WTC11 (cell line): ENCODE measurements around the gene DNAAF1. TPM values are rescaled to one million over a fixed set of nuclear protein-coding genes. Genes with fewer than 3 reads are reported as not detected.
"Not testable (repeated sequence)": the region's sequence is repeated elsewhere in the genome, so short reads cannot be mapped to it uniquely, and the experiment has no call there.

Experiments
- ATAC-seq: fragments of 200-7000 bp; cut with Tn5 transposase; 2 replicates; pipeline ENCODE4 v1.10.0; 2021; ENCODE audit warnings: mild to moderate bottlenecking, moderate library complexity
- CTCF ChIA-PET: fragments of 300-600 bp; sonication (Branson Sonifier 250); formaldehyde crosslinking; loops from one replicate; lab custom pipeline; 2021; ENCODE audit warnings: antibody characterized with exemption; lab: Charles Lee
- POLR2A ChIA-PET: fragments of 350-600 bp; sonication (Branson Sonifier 250); formaldehyde crosslinking; loops from one replicate; lab custom pipeline; 2021; ENCODE audit warnings: antibody characterized with exemption; lab: Charles Lee
- DNase-seq: peaks from one replicate; pipeline ENCODE4 v3.0.0; 2021; ENCODE audit warnings: low spot score
- H3K27ac Mint-ChIP-seq: 2 replicates; pipeline ENCODE4 v1.8.0; 2021; ENCODE audit warnings: mixed read lengths
- H3K27me3 Mint-ChIP-seq: 2 replicates; pipeline ENCODE4 v1.8.0; 2021; ENCODE audit warnings: low read depth, mild to moderate bottlenecking, moderate library complexity, mixed read lengths
- H3K36me3 Mint-ChIP-seq: 2 replicates; pipeline ENCODE4 v1.8.0; 2021; ENCODE audit warnings: mixed read lengths
- H3K4me1 Mint-ChIP-seq: 2 replicates; pipeline ENCODE4 v1.8.0; 2022; ENCODE audit warnings: mixed read lengths
- H3K4me3 Mint-ChIP-seq: 2 replicates; pipeline ENCODE4 v1.8.0; 2021; ENCODE audit warnings: mild to moderate bottlenecking, moderate library complexity, mixed read lengths
- H3K9me3 Mint-ChIP-seq: 2 replicates; pipeline ENCODE4 v1.8.0; 2021; ENCODE audit warnings: mixed read lengths
- ELF4 ChIP-seq: sonication (generic); formaldehyde crosslinking; IDR thresholded peaks from 2 replicates; pipeline ENCODE4 v1.8.1; 2022; ENCODE audit warnings: low read depth, mild to moderate bottlenecking, moderate library complexity, missing genetic modification reagents
- ETV6 ChIP-seq: sonication (generic); formaldehyde crosslinking; IDR thresholded peaks from 2 replicates; pipeline ENCODE4 v1.8.1; 2022; ENCODE audit warnings: mild to moderate bottlenecking, missing genetic modification reagents
- FOXK1 ChIP-seq: sonication (generic); formaldehyde crosslinking; IDR thresholded peaks from 2 replicates; pipeline ENCODE4 v1.8.0; 2022; ENCODE audit warnings: mild to moderate bottlenecking, moderate library complexity, missing genetic modification reagents
- GRHL2 ChIP-seq: fragments of 250-450 bp; sonication (Bioruptor Pico); IDR thresholded peaks from 2 replicates; pipeline ENCODE4 v1.8.0; 2022; ENCODE audit warnings: mild to moderate bottlenecking, moderate library complexity; ENCODE audit not compliant: insufficient replicate concordance, severe bottlenecking
- MXD4 ChIP-seq: fragments of 250-450 bp; sonication (Bioruptor Pico); IDR thresholded peaks from 2 replicates; pipeline ENCODE4 v1.8.0; 2021; ENCODE audit warnings: mild to moderate bottlenecking, moderate library complexity, borderline replicate concordance
- MYBL2 ChIP-seq: sonication (generic); formaldehyde crosslinking; IDR thresholded peaks from 2 replicates; pipeline ENCODE4 v1.8.1; 2023; ENCODE audit warnings: mild to moderate bottlenecking, moderate library complexity, missing genetic modification reagents
- NR1H2 ChIP-seq: sonication (generic); formaldehyde crosslinking; IDR thresholded peaks from 2 replicates; pipeline ENCODE4 v1.9.0; 2021; ENCODE audit warnings: mild to moderate bottlenecking, moderate library complexity, missing genetic modification reagents
- PRRX2 ChIP-seq: fragments of 250-450 bp; sonication (Bioruptor Pico); IDR thresholded peaks from 2 replicates; pipeline ENCODE4 v1.8.0; 2021; ENCODE audit warnings: mild to moderate bottlenecking
- SMAD3 ChIP-seq: sonication (generic); formaldehyde crosslinking; IDR thresholded peaks from 2 replicates; pipeline ENCODE4 v1.8.0; 2022; ENCODE audit warnings: missing genetic modification reagents, mild to moderate bottlenecking, borderline replicate concordance
- SOX15 ChIP-seq: fragments of 250-450 bp; sonication (Bioruptor Pico); IDR thresholded peaks from 2 replicates; pipeline ENCODE4 v1.9.0; 2021; ENCODE audit warnings: mild to moderate bottlenecking
- TP53 ChIP-seq: sonication (generic); formaldehyde crosslinking; IDR thresholded peaks from 2 replicates; pipeline ENCODE4 v1.8.1; 2023; ENCODE audit warnings: mild to moderate bottlenecking, missing genetic modification reagents
- ZBTB21 ChIP-seq: sonication (generic); formaldehyde crosslinking; IDR thresholded peaks from 2 replicates; pipeline ENCODE4 v1.8.1; 2023; ENCODE audit warnings: mild to moderate bottlenecking, missing genetic modification reagents, borderline replicate concordance
- ZNF121 ChIP-seq: sonication (generic); formaldehyde crosslinking; IDR thresholded peaks from 2 replicates; pipeline ENCODE4 v1.8.0; 2023; ENCODE audit warnings: missing genetic modification reagents
- ZNF317 ChIP-seq: sonication (generic); formaldehyde crosslinking; IDR thresholded peaks from 2 replicates; pipeline ENCODE4 v1.8.1; 2023; ENCODE audit warnings: low read depth, mild to moderate bottlenecking, moderate library complexity, missing genetic modification reagents, borderline replicate concordance
- ZNF416 ChIP-seq: fragments of 250-450 bp; sonication (Bioruptor Pico); IDR thresholded peaks from 2 replicates; pipeline ENCODE4 v1.9.0; 2021; ENCODE audit warnings: mild to moderate bottlenecking, inconsistent platforms
- total RNA-seq: library from RNA; stranded (reverse); gene quantifications from 3 replicates; pipeline ENCODE4 v1.2.3, GENCODE V29; 2021
- TF ChIP-seq, protein P1 (sequence below): sonication (generic); formaldehyde crosslinking; IDR thresholded peaks from 2 replicates; pipeline ENCODE4 v1.8.1; 2023; ENCODE audit warnings: mild to moderate bottlenecking, missing genetic modification reagents
- TF ChIP-seq, protein P2 (sequence below): sonication (generic); formaldehyde crosslinking; IDR thresholded peaks from 2 replicates; pipeline ENCODE4 v1.8.1; 2023; ENCODE audit warnings: mild to moderate bottlenecking, missing genetic modification reagents, borderline replicate concordance
- TF ChIP-seq, protein P3 (sequence below): sonication (generic); formaldehyde crosslinking; IDR thresholded peaks from 2 replicates; pipeline ENCODE4 v1.8.1; 2023; ENCODE audit warnings: mild to moderate bottlenecking, missing genetic modification reagents, moderate library complexity
- TF ChIP-seq, protein P4 (sequence below): sonication (generic); formaldehyde crosslinking; conservative IDR thresholded peaks from 2 replicates; pipeline ENCODE4 v1.8.1; 2022; ENCODE audit warnings: mild to moderate bottlenecking, missing genetic modification reagents
- TF ChIP-seq, protein P5 (sequence below): sonication (generic); formaldehyde crosslinking; IDR thresholded peaks from 2 replicates; pipeline ENCODE4 v1.8.1; 2022; ENCODE audit warnings: missing genetic modification reagents, borderline replicate concordance
- TF ChIP-seq, protein P6 (sequence below): sonication (generic); formaldehyde crosslinking; IDR thresholded peaks from 2 replicates; pipeline ENCODE4 v1.8.0; 2022; ENCODE audit warnings: mild to moderate bottlenecking, missing genetic modification reagents
- TF ChIP-seq, protein P7 (sequence below): sonication (generic); formaldehyde crosslinking; IDR thresholded peaks from 2 replicates; pipeline ENCODE4 v1.8.0; 2023; ENCODE audit warnings: mild to moderate bottlenecking, missing genetic modification reagents

Gene DNAAF1
- total RNA-seq, 1 experiment from 2014 or later: 0.20 TPM

DNA sequence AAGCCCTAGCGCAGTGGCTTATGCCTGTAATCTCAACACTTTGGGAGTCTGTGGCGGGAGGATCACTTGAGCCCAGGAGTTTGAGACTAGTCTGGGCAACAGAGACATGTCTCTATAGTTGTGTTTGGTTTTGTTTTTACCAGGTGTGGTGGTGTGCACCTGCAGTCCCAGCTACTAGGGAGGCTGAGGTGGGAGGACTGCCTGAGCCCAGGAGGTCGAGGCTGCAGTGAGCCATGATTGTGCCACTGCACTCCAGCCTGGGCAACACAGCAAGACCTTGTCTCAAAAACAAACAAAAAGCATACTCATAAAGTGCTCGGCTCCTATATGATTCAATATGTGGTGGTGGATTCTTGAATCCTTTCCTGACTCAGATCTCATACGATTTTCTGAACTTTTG, 26.8 kb upstream of the DNAAF1 start:
- H3K27me3 Mint-ChIP-seq, POLR2A ChIA-PET, ATAC-seq, DNase-seq, H3K27ac Mint-ChIP-seq, CTCF ChIA-PET, H3K9me3 Mint-ChIP-seq: not testable (repeated sequence)
- Mint-ChIP-seq H3K4me3 (peak overlapping the region; percentile 47), H3K4me1 (peaks cover 11% of the 10 kb centered on the region), H3K36me3 (peaks cover 12% of the 10 kb centered on the region)
- TF ChIP-seq ZNF121: peak; percentile 81

DNA sequence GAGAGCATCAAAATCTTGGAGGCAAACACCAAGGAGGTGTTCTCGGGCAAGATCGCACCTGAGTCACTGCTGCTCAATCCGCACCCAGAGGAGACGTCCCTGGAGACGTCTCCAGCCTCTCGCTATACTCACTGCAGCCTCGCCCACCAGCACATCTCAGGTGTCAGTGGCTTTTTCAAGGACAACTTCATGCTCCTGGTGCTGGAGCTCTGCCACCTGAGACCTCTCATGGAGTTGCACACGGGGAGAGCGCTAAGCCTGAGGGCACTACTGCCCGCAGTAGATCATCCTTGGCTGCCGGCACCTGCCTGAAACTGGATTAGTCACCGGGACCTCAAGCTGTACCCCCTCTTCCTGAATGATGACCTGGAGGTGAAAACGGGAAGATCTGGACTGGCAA, 25.7 kb upstream of the DNAAF1 start:
- no peak overlapping the region for H3K4me3 Mint-ChIP-seq
- ATAC-seq (no peak), DNase-seq (no peak)
- H3K36me3 Mint-ChIP-seq: peaks cover 18% of the 10 kb centered on the region
- no peaks in the 10 kb centered on the region for H3K27me3 Mint-ChIP-seq
- CTCF ChIA-PET: no interaction called here
- H3K9me3 Mint-ChIP-seq: no peaks in the 10 kb centered on the region
- POLR2A ChIA-PET: no interaction called here
- no peak overlapping the region; the same call in 1 of the 2 replicates for H3K27ac Mint-ChIP-seq
- peaks cover 11% of the 10 kb centered on the region for H3K4me1 Mint-ChIP-seq
- TF ChIP-seq NR1H2 (CRISPR knock-in tag) (no peak), TP53 (CRISPR knock-in tag) (no peak), MYBL2 (no peak), SMAD3 (CRISPR knock-in tag) (no peak), ZNF416 (CRISPR knock-in tag) (no peak), ZBTB21 (no peak), GRHL2 (no peak)
- TF ChIP-seq, protein P1, sequence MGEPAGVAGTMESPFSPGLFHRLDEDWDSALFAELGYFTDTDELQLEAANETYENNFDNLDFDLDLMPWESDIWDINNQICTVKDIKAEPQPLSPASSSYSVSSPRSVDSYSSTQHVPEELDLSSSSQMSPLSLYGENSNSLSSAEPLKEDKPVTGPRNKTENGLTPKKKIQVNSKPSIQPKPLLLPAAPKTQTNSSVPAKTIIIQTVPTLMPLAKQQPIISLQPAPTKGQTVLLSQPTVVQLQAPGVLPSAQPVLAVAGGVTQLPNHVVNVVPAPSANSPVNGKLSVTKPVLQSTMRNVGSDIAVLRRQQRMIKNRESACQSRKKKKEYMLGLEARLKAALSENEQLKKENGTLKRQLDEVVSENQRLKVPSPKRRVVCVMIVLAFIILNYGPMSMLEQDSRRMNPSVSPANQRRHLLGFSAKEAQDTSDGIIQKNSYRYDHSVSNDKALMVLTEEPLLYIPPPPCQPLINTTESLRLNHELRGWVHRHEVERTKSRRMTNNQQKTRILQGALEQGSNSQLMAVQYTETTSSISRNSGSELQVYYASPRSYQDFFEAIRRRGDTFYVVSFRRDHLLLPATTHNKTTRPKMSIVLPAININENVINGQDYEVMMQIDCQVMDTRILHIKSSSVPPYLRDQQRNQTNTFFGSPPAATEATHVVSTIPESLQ (CRISPR knock-in tag): no peak
- TF ChIP-seq, protein P2, sequence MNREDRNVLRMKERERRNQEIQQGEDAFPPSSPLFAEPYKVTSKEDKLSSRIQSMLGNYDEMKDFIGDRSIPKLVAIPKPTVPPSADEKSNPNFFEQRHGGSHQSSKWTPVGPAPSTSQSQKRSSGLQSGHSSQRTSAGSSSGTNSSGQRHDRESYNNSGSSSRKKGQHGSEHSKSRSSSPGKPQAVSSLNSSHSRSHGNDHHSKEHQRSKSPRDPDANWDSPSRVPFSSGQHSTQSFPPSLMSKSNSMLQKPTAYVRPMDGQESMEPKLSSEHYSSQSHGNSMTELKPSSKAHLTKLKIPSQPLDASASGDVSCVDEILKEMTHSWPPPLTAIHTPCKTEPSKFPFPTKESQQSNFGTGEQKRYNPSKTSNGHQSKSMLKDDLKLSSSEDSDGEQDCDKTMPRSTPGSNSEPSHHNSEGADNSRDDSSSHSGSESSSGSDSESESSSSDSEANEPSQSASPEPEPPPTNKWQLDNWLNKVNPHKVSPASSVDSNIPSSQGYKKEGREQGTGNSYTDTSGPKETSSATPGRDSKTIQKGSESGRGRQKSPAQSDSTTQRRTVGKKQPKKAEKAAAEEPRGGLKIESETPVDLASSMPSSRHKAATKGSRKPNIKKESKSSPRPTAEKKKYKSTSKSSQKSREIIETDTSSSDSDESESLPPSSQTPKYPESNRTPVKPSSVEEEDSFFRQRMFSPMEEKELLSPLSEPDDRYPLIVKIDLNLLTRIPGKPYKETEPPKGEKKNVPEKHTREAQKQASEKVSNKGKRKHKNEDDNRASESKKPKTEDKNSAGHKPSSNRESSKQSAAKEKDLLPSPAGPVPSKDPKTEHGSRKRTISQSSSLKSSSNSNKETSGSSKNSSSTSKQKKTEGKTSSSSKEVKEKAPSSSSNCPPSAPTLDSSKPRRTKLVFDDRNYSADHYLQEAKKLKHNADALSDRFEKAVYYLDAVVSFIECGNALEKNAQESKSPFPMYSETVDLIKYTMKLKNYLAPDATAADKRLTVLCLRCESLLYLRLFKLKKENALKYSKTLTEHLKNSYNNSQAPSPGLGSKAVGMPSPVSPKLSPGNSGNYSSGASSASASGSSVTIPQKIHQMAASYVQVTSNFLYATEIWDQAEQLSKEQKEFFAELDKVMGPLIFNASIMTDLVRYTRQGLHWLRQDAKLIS (CRISPR knock-in tag): no peak
- TF ChIP-seq, protein P3, sequence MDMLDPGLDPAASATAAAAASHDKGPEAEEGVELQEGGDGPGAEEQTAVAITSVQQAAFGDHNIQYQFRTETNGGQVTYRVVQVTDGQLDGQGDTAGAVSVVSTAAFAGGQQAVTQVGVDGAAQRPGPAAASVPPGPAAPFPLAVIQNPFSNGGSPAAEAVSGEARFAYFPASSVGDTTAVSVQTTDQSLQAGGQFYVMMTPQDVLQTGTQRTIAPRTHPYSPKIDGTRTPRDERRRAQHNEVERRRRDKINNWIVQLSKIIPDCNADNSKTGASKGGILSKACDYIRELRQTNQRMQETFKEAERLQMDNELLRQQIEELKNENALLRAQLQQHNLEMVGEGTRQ: no peak
- TF ChIP-seq, protein P4, sequence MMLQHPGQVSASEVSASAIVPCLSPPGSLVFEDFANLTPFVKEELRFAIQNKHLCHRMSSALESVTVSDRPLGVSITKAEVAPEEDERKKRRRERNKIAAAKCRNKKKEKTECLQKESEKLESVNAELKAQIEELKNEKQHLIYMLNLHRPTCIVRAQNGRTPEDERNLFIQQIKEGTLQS (CRISPR knock-in tag): no peak
- TF ChIP-seq, protein P5, sequence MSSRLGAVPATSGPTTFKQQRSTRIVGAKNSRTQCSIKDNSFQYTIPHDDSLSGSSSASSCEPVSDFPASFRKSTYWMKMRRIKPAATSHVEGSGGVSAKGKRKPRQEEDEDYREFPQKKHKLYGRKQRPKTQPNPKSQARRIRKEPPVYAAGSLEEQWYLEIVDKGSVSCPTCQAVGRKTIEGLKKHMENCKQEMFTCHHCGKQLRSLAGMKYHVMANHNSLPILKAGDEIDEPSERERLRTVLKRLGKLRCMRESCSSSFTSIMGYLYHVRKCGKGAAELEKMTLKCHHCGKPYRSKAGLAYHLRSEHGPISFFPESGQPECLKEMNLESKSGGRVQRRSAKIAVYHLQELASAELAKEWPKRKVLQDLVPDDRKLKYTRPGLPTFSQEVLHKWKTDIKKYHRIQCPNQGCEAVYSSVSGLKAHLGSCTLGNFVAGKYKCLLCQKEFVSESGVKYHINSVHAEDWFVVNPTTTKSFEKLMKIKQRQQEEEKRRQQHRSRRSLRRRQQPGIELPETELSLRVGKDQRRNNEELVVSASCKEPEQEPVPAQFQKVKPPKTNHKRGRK: no peak
- TF ChIP-seq, protein P6, sequence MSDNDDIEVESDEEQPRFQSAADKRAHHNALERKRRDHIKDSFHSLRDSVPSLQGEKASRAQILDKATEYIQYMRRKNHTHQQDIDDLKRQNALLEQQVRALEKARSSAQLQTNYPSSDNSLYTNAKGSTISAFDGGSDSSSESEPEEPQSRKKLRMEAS: no peak
- TF ChIP-seq, all 79 proteins: peak for 0

DNA sequence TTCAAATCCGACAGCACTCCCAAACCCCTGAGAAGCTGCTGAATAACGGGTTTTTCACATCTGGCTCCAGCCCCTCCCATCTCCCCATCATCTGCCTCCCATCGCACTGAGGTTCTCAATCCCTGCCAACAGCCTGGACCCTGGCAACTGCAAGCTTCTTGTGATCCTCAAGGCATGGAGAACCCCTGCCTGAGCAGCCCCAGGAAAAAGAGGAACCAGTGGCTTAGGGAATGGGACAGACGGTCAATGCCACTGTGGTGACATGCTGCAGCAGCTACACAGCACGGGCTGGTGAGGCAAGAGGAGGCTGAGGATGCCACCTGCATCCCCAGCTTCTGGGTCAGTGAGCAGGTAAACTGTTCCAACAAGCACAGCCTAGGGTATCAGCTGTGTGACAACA, 25.1 kb upstream of the DNAAF1 start:
- Mint-ChIP-seq H3K36me3 (peaks cover 22% of the 10 kb centered on the region), H3K9me3 (no peaks in the 10 kb centered on the region), H3K27me3 (no peaks in the 10 kb centered on the region), H3K4me1 (peaks cover 11% of the 10 kb centered on the region), H3K27ac (no peak overlapping the region; the same call in 1 of the 2 replicates), H3K4me3 (no peak overlapping the region)
- ATAC-seq: no peak
- DNase-seq: no peak
- ChIA-PET CTCF (no interaction called here), POLR2A (no interaction called here)
- TF ChIP-seq NR1H2 (CRISPR knock-in tag): no peak
- TF ChIP-seq MXD4: no peak
- TF ChIP-seq SOX15 (CRISPR knock-in tag): no peak
- no peak for TF ChIP-seq ELF4 (CRISPR knock-in tag)
- TF ChIP-seq, protein P7, sequence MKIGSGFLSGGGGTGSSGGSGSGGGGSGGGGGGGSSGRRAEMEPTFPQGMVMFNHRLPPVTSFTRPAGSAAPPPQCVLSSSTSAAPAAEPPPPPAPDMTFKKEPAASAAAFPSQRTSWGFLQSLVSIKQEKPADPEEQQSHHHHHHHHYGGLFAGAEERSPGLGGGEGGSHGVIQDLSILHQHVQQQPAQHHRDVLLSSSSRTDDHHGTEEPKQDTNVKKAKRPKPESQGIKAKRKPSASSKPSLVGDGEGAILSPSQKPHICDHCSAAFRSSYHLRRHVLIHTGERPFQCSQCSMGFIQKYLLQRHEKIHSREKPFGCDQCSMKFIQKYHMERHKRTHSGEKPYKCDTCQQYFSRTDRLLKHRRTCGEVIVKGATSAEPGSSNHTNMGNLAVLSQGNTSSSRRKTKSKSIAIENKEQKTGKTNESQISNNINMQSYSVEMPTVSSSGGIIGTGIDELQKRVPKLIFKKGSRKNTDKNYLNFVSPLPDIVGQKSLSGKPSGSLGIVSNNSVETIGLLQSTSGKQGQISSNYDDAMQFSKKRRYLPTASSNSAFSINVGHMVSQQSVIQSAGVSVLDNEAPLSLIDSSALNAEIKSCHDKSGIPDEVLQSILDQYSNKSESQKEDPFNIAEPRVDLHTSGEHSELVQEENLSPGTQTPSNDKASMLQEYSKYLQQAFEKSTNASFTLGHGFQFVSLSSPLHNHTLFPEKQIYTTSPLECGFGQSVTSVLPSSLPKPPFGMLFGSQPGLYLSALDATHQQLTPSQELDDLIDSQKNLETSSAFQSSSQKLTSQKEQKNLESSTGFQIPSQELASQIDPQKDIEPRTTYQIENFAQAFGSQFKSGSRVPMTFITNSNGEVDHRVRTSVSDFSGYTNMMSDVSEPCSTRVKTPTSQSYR (CRISPR knock-in tag): no peak
- no peak for TF ChIP-seq FOXK1 (CRISPR knock-in tag)
- TF ChIP-seq ETV6: no peak
- no peak for TF ChIP-seq PRRX2
- TF ChIP-seq ZNF317 (CRISPR knock-in tag): no peak
